Measurements from ENCODE around the gene CDA. TPM values are rescaled to one million over a fixed set of nuclear protein-coding genes. Genes with fewer than 3 reads are reported as not detected.
A peak's percentile ranks its signal among the peaks of the same experiment; 100 is the strongest.

The CDA gene
- total RNA-seq, 1 donor from 2014 or later: 16.0 TPM

- H3K36me3 ChIP-seq: peaks cover 0 to 17% of the 10 kb centered on the region in 2 donors
- no peaks in the 10 kb centered on the region for H3K9me3 ChIP-seq
- DNase-seq (ENCODE audit: extremely low spot score in 2 of 2): no peak
- H3K4me1 ChIP-seq: peaks cover 19% of the 10 kb centered on the region
- intact Hi-C loops (cut with DNase I): no loop called here
- no peaks in the 10 kb centered on the region for H3K27me3 ChIP-seq
- peak overlapping the region; percentile 96 for H3K27ac ChIP-seq
- TF ChIP-seq CTCF (IDR thresholded peaks at IDR 0.05) (no peak), POLR2AphosphoS5 (IDR thresholded peaks at IDR 0.05; ENCODE audit: insufficient read depth in 1 of 2, low read depth in 1 of 2) (no peak), POLR2A (IDR thresholded peaks at IDR 0.05) (no peak)
- peak overlapping the region; percentile 90 to 100 for H3K4me3 ChIP-seq
Measured at GRCh38 chr1:20634065-20634593, 45.2 kb downstream of the CDA start.

GRCh38 chr1:20634594-20635084 lies 45.7 kb downstream of the CDA start:
- peak overlapping the region; percentile 90 to 100 for H3K4me3 ChIP-seq
- intact Hi-C loops (cut with DNase I): no loop called here
- H3K4me1 ChIP-seq: peaks cover 19% of the 10 kb centered on the region
- no peak for TF ChIP-seq POLR2A (IDR thresholded peaks at IDR 0.05)
- no peak for TF ChIP-seq CTCF (IDR thresholded peaks at IDR 0.05)
- no peak for TF ChIP-seq POLR2AphosphoS5 (IDR thresholded peaks at IDR 0.05; ENCODE audit: insufficient read depth in 1 of 2, low read depth in 1 of 2)
- no peaks in the 10 kb centered on the region for H3K9me3 ChIP-seq
- DNase-seq (ENCODE audit: extremely low spot score in 2 of 2): no peak
- H3K36me3 ChIP-seq: peaks cover 0 to 20% of the 10 kb centered on the region in 2 donors
- peak overlapping the region; percentile 96 for H3K27ac ChIP-seq
- no peaks in the 10 kb centered on the region for H3K27me3 ChIP-seq

GRCh38 chr1:20636785-20637347 lies 48.0 kb downstream of the CDA start:
- TF ChIP-seq POLR2AphosphoS5 (IDR thresholded peaks at IDR 0.05; ENCODE audit: insufficient read depth in 1 of 2, low read depth in 1 of 2) (no peak), CTCF (IDR thresholded peaks at IDR 0.05) (no peak), POLR2A (IDR thresholded peaks at IDR 0.05) (no peak)
- Histone ChIP-seq H3K36me3 (peaks cover 0 to 39% of the 10 kb centered on the region in 2 donors), H3K9me3 (no peaks in the 10 kb centered on the region), H3K4me3 (no peak overlapping the region), H3K27ac (no peak overlapping the region), H3K4me1 (peaks cover 19% of the 10 kb centered on the region), H3K27me3 (no peaks in the 10 kb centered on the region)
- intact Hi-C loops (cut with DNase I): no loop called here
- no peak for DNase-seq (ENCODE audit: extremely low spot score in 2 of 2)

GRCh38 chr1:20640183-20640597 lies 51.3 kb downstream of the CDA start:
- Histone ChIP-seq H3K27me3 (no peaks in the 10 kb centered on the region), H3K4me3 (no peak overlapping the region), H3K9me3 (no peaks in the 10 kb centered on the region), H3K36me3 (peaks cover 0 to 69% of the 10 kb centered on the region in 2 donors), H3K4me1 (peaks cover 8% of the 10 kb centered on the region), H3K27ac (no peak overlapping the region)
- no peak for DNase-seq (ENCODE audit: extremely low spot score in 2 of 2)
- TF ChIP-seq POLR2A (IDR thresholded peaks at IDR 0.05): no peak
- peak; percentile 15 to 72 (median 59) for TF ChIP-seq CTCF (IDR thresholded peaks at IDR 0.05)
- intact Hi-C loops (cut with DNase I): loop anchor here (5.0 kb wide), 1 partner anchor 118 kb away; no protein-coding TSS in a partner anchor

- Histone ChIP-seq H3K4me3 (no peak overlapping the region), H3K27ac (no peak overlapping the region), H3K36me3 (peaks cover 0 to 82% of the 10 kb centered on the region in 2 donors), H3K9me3 (no peaks in the 10 kb centered on the region), H3K4me1 (no peaks in the 10 kb centered on the region), H3K27me3 (no peaks in the 10 kb centered on the region)
- no peak for DNase-seq (ENCODE audit: extremely low spot score in 2 of 2)
- no peak for TF ChIP-seq CTCF (IDR thresholded peaks at IDR 0.05)
- no peak for TF ChIP-seq POLR2A (IDR thresholded peaks at IDR 0.05)
- no peak for TF ChIP-seq POLR2AphosphoS5 (IDR thresholded peaks at IDR 0.05; ENCODE audit: insufficient read depth in 1 of 2, low read depth in 1 of 2)
- intact Hi-C loops (cut with DNase I): loop anchor here (5.0 kb wide), 1 partner anchor 120 kb away; no protein-coding TSS in a partner anchor
Measured at GRCh38 chr1:20641975-20642374, 53.1 kb downstream of the CDA start.
